HUES48 (cell line): Measurements from ENCODE around the gene TYMP.

Experiments used
- H3K27ac ChIP-seq: one replicate; pipeline ENCODE4 v1.7.0; 2013; ENCODE audit warnings: low read depth, low read length, inconsistent platforms
- H3K27me3 ChIP-seq: 2 replicates; pipeline ENCODE4 v1.6.1; 2013; ENCODE audit warnings: mild to moderate bottlenecking, low read length; ENCODE audit not compliant: control insufficient read depth, insufficient read depth
- H3K36me3 ChIP-seq: 2 replicates; pipeline ENCODE4 v1.6.1; 2013; ENCODE audit warnings: low read length; ENCODE audit not compliant: control insufficient read depth, insufficient read depth
- H3K4me1 ChIP-seq: 2 replicates; pipeline ENCODE4 v1.6.1; 2013; ENCODE audit warnings: mild to moderate bottlenecking, low read length; ENCODE audit not compliant: control insufficient read depth, insufficient read depth
- H3K4me3 ChIP-seq: 2 replicates; pipeline ENCODE4 v1.5.1; 2013; ENCODE audit warnings: mild to moderate bottlenecking, low read depth, low read length
- H3K9ac ChIP-seq: 2 replicates; pipeline ENCODE4 v1.6.1; 2013; ENCODE audit warnings: mild to moderate bottlenecking, low read depth, low read length, moderate library complexity
- H3K9me3 ChIP-seq: 2 replicates; pipeline ENCODE4 v1.6.1; 2013; ENCODE audit warnings: low read length; ENCODE audit not compliant: control insufficient read depth, insufficient read depth

Gene TYMP

GRCh38 chr22:50507991-50508884 is 21.6 kb downstream of the TYMP start, which contains the start of gene NCAPH2:
TSS of gene NCAPH2 (plus strand) at chr22:50508224. CDS start at chr22:50508338, 114 bp downstream.
- Histone ChIP-seq H3K9ac (peak within 1 kb of the TSS; percentile 98), H3K36me3 (peaks cover 16% of the 10 kb centered on the region), H3K4me3 (peak within 1 kb of the TSS; percentile 99), H3K9me3 (no peaks in the 10 kb centered on the region), H3K4me1 (peaks cover 5% of the 10 kb centered on the region; the same call in 1 of the 2 replicates), H3K27ac (peak within 1 kb of the TSS; percentile 96), H3K27me3 (no peaks in the 10 kb centered on the region)

GRCh38 chr22:50507421-50507990 is 22.3 kb downstream of the TYMP start, which contains the start of gene LMF2:
TSS of gene LMF2 (minus strand) at chr22:50507702. CDS start at chr22:50507675, 27 bp downstream.
- peak within 1 kb of the TSS; percentile 98 for H3K9ac ChIP-seq
- no peaks in the 10 kb centered on the region for H3K9me3 ChIP-seq
- H3K36me3 ChIP-seq = peaks cover 16% of the 10 kb centered on the region
- H3K27me3 ChIP-seq = no peaks in the 10 kb centered on the region
- peaks cover 5% of the 10 kb centered on the region; the same call in 1 of the 2 replicates for H3K4me1 ChIP-seq
- H3K27ac ChIP-seq = peak within 1 kb of the TSS; percentile 96
- H3K4me3 ChIP-seq = peak within 1 kb of the TSS; percentile 99

GRCh38 chr22:50506611-50507420 is 23.0 kb downstream of the TYMP start:
- H3K9ac ChIP-seq = peak overlapping the region; percentile 48
- H3K4me1 ChIP-seq = peaks cover 5% of the 10 kb centered on the region; the same call in 1 of the 2 replicates
- H3K4me3 ChIP-seq = peak overlapping the region; percentile 91
- no peaks in the 10 kb centered on the region for H3K27me3 ChIP-seq
- H3K36me3 ChIP-seq = peaks cover 16% of the 10 kb centered on the region
- no peak overlapping the region for H3K27ac ChIP-seq
- H3K9me3 ChIP-seq = no peaks in the 10 kb centered on the region

GRCh38 chr22:50505776-50506610 is 23.8 kb downstream of the TYMP start:
- H3K27me3 ChIP-seq = no peaks in the 10 kb centered on the region
- no peak overlapping the region for H3K27ac ChIP-seq
- H3K36me3 ChIP-seq = peaks cover 16% of the 10 kb centered on the region
- H3K9me3 ChIP-seq = no peaks in the 10 kb centered on the region
- H3K4me1 ChIP-seq = peaks cover 5% of the 10 kb centered on the region; the same call in 1 of the 2 replicates
- 0 out of 2 replicates have a peak overlapping the region, but pooled peaks have one; percentile 26 for H3K4me3 ChIP-seq
- H3K9ac ChIP-seq = no peak overlapping the region

- H3K4me3 ChIP-seq = no peak overlapping the region
Measured at GRCh38 chr22:50505276-50505775, 24.5 kb downstream of the TYMP start.

GRCh38 chr22:50504369-50505211 is 25.2 kb downstream of the TYMP start:
- Histone ChIP-seq H3K4me3 (no peak overlapping the region), H3K4me1 (peaks cover 5% of the 10 kb centered on the region; the same call in 1 of the 2 replicates), H3K36me3 (peaks cover 16% of the 10 kb centered on the region), H3K27ac (no peak overlapping the region), H3K27me3 (no peaks in the 10 kb centered on the region), H3K9ac (no peak overlapping the region), H3K9me3 (no peaks in the 10 kb centered on the region)

More at GRCh38 chr22:50505276-50505775, 24.5 kb downstream of the TYMP start:
- Histone ChIP-seq H3K36me3 (peaks cover 16% of the 10 kb centered on the region), H3K27me3 (no peaks in the 10 kb centered on the region), H3K9me3 (no peaks in the 10 kb centered on the region), H3K9ac (no peak overlapping the region), H3K4me1 (peaks cover 5% of the 10 kb centered on the region; the same call in 1 of the 2 replicates), H3K27ac (no peak overlapping the region)

- Histone ChIP-seq H3K9me3 (no peaks in the 10 kb centered on the region), H3K27me3 (no peaks in the 10 kb centered on the region), H3K4me1 (0 out of 2 replicates have a peak, but pooled peaks cover 3% of the 10 kb centered on the region), H3K27ac (no peak overlapping the region), H3K9ac (no peak overlapping the region), H3K4me3 (no peak overlapping the region), H3K36me3 (peaks cover 16% of the 10 kb centered on the region)
Measured at GRCh38 chr22:50503475-50504145, 26.2 kb downstream of the TYMP start.

- H3K9me3 ChIP-seq = no peaks in the 10 kb centered on the region
- no peaks in the 10 kb centered on the region for H3K27me3 ChIP-seq
- H3K4me1 ChIP-seq = peaks cover 5% of the 10 kb centered on the region; the same call in 1 of the 2 replicates
- no peak overlapping the region for H3K4me3 ChIP-seq
- H3K36me3 ChIP-seq = peaks cover 16% of the 10 kb centered on the region
- H3K27ac ChIP-seq = no peak overlapping the region
- H3K9ac ChIP-seq = no peak overlapping the region
Measured at GRCh38 chr22:50502628-50503474, 27.0 kb downstream of the TYMP start.
